ENCODE results near the gene SLC43A2. TPM values are rescaled to one million over a fixed set of nuclear protein-coding genes. Genes with fewer than 3 reads are reported as not detected.

SLC43A2 gene
- total and polyA plus RNA-seq, 2 of the 13 experiments (the other 11 are each of a cell fraction or from before 2014, with no cell fraction given), result 7.3 to 20.0 TPM

DNA sequence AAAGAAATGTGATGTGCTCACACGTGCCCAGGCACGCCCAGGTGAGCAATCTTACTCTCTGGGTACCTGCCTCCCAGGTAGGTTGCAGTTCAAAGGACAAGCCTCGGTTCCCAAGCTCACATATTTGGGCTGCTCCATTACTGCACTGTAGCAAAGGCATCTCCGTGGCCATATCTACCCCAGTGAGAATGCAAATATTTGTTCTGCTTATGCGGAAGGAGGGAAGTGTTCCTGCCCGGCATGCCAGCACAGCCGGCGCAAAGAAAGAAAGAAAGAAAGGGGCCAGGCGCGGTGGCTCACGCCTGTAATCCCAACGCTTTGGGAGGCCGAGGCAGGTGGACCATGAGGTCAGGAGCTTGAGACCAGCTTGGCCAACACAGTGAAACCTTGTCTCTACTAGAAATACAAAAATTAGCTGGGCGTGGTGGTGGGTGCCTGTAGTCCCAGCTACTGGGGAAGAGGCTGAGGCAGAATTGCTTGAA lies 30.7 kb downstream of the SLC43A2 start (continued):
- no peak for TF ChIP-seq BORCS8-MEF2B (CRISPR knock-in tag; IDR thresholded peaks at IDR 0.05)
- no peak for TF ChIP-seq FOXJ3 (CRISPR knock-in tag; IDR thresholded peaks at IDR 0.05; ENCODE audit: borderline replicate concordance)
- peak; percentile 82 for TF ChIP-seq HOXA3 (CRISPR knock-in tag; IDR thresholded peaks at IDR 0.05)
- TF ChIP-seq, protein P1, sequence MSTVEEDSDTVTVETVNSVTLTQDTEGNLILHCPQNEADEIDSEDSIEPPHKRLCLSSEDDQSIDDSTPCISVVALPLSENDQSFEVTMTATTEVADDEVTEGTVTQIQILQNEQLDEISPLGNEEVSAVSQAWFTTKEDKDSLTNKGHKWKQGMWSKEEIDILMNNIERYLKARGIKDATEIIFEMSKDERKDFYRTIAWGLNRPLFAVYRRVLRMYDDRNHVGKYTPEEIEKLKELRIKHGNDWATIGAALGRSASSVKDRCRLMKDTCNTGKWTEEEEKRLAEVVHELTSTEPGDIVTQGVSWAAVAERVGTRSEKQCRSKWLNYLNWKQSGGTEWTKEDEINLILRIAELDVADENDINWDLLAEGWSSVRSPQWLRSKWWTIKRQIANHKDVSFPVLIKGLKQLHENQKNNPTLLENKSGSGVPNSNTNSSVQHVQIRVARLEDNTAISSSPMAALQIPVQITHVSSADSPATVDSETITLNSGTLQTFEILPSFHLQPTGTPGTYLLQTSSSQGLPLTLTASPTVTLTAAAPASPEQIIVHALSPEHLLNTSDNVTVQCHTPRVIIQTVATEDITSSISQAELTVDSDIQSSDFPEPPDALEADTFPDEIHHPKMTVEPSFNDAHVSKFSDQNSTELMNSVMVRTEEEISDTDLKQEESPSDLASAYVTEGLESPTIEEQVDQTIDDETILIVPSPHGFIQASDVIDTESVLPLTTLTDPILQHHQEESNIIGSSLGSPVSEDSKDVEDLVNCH (CRISPR knock-in tag; IDR thresholded peaks at IDR 0.05), result no peak
- TF ChIP-seq ZNF891 (CRISPR knock-in tag; IDR thresholded peaks at IDR 0.05), result no peak
- peak; percentile 93 for TF ChIP-seq MED1 (CRISPR knock-in tag; IDR thresholded peaks at IDR 0.05)
- no peak for TF ChIP-seq ZNF720 (CRISPR knock-in tag; IDR thresholded peaks at IDR 0.05)
- TF ChIP-seq, protein P2, sequence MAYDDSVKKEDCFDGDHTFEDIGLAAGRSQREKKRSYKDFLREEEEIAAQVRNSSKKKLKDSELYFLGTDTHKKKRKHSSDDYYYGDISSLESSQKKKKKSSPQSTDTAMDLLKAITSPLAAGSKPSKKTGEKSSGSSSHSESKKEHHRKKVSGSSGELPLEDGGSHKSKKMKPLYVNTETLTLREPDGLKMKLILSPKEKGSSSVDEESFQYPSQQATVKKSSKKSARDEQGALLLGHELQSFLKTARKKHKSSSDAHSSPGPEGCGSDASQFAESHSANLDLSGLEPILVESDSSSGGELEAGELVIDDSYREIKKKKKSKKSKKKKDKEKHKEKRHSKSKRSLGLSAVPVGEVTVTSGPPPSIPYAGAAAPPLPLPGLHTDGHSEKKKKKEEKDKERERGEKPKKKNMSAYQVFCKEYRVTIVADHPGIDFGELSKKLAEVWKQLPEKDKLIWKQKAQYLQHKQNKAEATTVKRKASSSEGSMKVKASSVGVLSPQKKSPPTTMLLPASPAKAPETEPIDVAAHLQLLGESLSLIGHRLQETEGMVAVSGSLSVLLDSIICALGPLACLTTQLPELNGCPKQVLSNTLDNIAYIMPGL (CRISPR knock-in tag; IDR thresholded peaks at IDR 0.05; ENCODE audit: borderline replicate concordance in 1 of 2, low read depth in 1 of 2), result peak in 1 of 2 experiments; percentile 41; a peak in 1 of 4 replicates
- TF ChIP-seq SNRNP70 (IDR thresholded peaks at IDR 0.05; ENCODE audit: low read depth, low read length), result no peak
- TF ChIP-seq, protein P3, sequence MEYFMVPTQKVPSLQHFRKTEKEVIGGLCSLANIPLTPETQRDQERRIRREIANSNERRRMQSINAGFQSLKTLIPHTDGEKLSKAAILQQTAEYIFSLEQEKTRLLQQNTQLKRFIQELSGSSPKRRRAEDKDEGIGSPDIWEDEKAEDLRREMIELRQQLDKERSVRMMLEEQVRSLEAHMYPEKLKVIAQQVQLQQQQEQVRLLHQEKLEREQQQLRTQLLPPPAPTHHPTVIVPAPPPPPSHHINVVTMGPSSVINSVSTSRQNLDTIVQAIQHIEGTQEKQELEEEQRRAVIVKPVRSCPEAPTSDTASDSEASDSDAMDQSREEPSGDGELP (IDR thresholded peaks at IDR 0.05; ENCODE audit: borderline replicate concordance, low read depth), result peak; percentile 28; the same call in 1 of the 2 replicates
- no peak for TF ChIP-seq ZNF619 (CRISPR knock-in tag; IDR thresholded peaks at IDR 0.05)
- no peak; the same call in 1 of the 2 replicates for TF ChIP-seq ZSCAN31 (CRISPR knock-in tag; IDR thresholded peaks at IDR 0.05; ENCODE audit: low read depth)
- TF ChIP-seq MTA3 (CRISPR knock-in tag; IDR thresholded peaks at IDR 0.05), result no peak
- TF ChIP-seq, protein P4, sequence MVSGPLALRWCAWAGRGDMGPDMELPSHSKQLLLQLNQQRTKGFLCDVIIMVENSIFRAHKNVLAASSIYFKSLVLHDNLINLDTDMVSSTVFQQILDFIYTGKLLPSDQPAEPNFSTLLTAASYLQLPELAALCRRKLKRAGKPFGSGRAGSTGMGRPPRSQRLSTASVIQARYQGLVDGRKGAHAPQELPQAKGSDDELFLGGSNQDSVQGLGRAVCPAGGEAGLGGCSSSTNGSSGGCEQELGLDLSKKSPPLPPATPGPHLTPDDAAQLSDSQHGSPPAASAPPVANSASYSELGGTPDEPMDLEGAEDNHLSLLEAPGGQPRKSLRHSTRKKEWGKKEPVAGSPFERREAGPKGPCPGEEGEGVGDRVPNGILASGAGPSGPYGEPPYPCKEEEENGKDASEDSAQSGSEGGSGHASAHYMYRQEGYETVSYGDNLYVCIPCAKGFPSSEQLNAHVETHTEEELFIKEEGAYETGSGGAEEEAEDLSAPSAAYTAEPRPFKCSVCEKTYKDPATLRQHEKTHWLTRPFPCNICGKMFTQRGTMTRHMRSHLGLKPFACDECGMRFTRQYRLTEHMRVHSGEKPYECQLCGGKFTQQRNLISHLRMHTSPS (CRISPR knock-in tag; IDR thresholded peaks at IDR 0.05; ENCODE audit: low read depth), result peak; percentile 86
- TF ChIP-seq MXD4 (CRISPR knock-in tag; IDR thresholded peaks at IDR 0.05), result no peak; the same call in 1 of the 2 replicates
- no peak for TF ChIP-seq ZNF441 (CRISPR knock-in tag; IDR thresholded peaks at IDR 0.05; ENCODE audit: borderline replicate concordance)
- no peak for TF ChIP-seq ZNF790 (CRISPR knock-in tag; IDR thresholded peaks at IDR 0.05; ENCODE audit: borderline replicate concordance)
- TF ChIP-seq, protein P5, sequence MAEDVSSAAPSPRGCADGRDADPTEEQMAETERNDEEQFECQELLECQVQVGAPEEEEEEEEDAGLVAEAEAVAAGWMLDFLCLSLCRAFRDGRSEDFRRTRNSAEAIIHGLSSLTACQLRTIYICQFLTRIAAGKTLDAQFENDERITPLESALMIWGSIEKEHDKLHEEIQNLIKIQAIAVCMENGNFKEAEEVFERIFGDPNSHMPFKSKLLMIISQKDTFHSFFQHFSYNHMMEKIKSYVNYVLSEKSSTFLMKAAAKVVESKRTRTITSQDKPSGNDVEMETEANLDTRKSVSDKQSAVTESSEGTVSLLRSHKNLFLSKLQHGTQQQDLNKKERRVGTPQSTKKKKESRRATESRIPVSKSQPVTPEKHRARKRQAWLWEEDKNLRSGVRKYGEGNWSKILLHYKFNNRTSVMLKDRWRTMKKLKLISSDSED (CRISPR knock-in tag; IDR thresholded peaks at IDR 0.05), result no peak

All from HepG2 (cell line).